DMS 273 treated with DMSO at 0.1 percent for 48 hours (cell line): ENCODE measurements around the gene N4BP2L2.
"Not testable (repeated sequence)": the region's sequence is repeated elsewhere in the genome, so short reads cannot be mapped to it uniquely, and the experiment has no call there.

ENCODE experiments used
- DNase-seq: peaks from one replicate; lab custom pipeline; 2025; lab: John Stamatoyannopoulos, UW

N4BP2L2 gene

GRCh38 chr13:32538621-32539246, at the start of gene N4BP2L2:
Gene N4BP2L2, minus strand, starts transcription at chr13:32538795. Its CDS starts 1,768 bp downstream, at chr13:32537027.
- DNase-seq: peak; percentile 70

- no peak for DNase-seq
Observed at GRCh38 chr13:32587811-32588170, 49.2 kb upstream of the N4BP2L2 start.

- no peak for DNase-seq
Observed at GRCh38 chr13:32587011-32587810, 48.6 kb upstream of the N4BP2L2 start.

GRCh38 chr13:32586080-32586900, 47.7 kb upstream of the N4BP2L2 start, which contains the start of gene PDS5B:
Gene PDS5B, plus strand, starts transcription at chr13:32586452. Its CDS starts 62,321 bp downstream, at chr13:32648773.
- peak; percentile 65 for DNase-seq

DNA sequence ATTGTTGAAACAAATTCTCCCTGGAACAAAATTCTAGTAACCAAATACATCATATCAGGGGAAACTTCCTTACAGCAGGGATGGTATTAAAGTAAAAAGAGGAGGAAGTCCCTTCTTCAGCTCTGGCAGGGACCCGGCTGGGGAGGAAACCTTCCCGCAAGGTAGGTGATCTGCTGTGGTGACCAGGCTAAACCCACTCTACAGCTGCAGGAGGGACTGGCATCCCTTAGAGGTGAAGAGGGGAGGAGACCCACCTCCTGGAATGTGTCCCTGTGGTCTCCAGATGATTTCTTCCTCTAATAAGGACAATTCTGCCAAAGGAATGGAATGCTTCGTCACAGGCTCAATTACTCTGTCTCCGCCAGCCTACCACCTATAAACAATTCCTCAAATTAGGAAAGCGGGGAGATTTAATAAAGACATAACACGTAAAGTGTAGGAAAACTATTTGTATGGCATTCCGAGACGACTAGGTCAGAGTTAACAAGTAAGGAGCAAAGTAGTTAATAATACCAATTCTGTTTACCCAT, 47.0 kb upstream of the N4BP2L2 start:
- no peak for DNase-seq

- no peak for DNase-seq
Observed at GRCh38 chr13:32582991-32583390, 44.4 kb upstream of the N4BP2L2 start.

GRCh38 chr13:32582281-32582680, 43.7 kb upstream of the N4BP2L2 start:
- no peak for DNase-seq

GRCh38 chr13:32581177-32581786, 42.7 kb upstream of the N4BP2L2 start:
- no peak for DNase-seq

DNA sequence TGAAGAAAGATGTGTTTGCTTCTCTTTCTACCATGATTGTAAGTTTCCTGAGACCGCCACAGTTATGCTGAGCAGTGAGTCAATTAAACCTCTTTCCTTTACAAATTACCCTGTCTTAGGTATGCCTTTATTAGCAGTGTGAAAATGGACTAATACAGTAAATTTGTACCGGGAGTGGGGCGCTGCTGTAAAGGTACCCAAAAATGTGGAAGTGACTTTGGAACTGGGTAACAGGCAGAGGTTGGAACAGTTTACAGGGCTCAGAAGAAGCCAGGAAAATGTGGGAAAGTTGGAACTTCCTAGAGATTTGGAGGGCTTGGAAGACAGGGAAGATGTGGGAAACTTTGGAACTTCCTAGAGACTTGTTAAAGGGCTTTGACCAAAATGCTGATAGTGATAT, 38.4 kb upstream of the N4BP2L2 start:
- DNase-seq: no peak

DNA sequence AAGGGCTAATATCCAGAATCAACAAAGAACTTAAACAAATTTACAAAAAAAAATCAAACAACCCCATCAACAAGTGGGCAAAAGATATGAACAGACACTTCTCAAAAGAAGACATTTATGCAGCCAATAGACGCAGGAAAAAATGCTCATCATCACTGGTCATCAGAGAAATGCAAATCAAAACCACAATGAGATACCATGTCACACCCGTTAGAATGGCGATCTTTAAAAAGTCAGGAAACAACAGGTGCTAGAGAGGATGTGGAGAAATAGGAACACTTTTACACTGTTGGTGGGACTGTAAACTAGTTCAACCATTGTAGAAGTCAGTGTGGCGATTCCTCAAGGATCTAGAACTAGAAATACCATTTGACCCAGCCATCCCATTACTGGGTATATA, 37.1 kb upstream of the N4BP2L2 start:
- not testable (repeated sequence) for DNase-seq

- not testable (repeated sequence) for DNase-seq
Observed at GRCh38 chr13:32560842-32561241, 22.2 kb upstream of the N4BP2L2 start.

DNA sequence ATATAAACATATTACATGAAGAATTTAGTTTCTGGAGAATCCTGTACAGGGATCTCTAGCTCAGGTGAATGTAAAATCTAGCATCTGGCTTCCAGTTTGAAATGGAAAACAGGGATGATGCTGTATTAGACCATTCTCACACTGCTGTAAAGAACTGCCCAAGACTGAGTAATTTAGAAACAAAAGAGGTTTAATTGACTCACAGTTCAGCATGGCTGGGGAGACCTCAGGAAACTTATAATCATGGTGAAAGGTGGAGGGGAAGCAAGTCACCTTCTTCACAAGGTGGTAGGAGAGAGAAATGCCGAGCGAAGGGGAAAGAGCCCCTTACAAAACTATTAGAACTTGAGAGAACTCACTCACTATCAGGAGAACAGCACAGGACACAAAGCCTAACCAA, 17.0 kb upstream of the N4BP2L2 start:
- no peak for DNase-seq

DNA sequence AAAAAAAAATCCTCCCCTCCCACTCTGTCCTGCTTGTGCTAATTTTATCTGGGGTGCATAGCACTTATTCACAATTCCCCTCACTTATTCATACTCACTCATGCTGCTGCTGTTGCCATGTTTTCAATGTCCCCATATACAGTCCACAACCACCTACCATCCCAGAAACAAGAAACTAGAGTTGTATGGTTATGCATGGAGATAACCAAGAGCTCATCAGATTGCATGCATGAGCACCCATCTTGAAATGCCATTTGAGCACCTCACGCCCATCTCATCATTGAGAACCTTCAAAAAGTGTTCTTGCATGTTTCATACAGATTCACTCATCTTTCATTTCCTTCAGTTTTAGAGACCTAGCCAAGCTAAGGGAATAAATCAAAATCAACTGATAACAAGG, 15.1 kb upstream of the N4BP2L2 start:
- no peak for DNase-seq

GRCh38 chr13:32549788-32550187, 11.2 kb upstream of the N4BP2L2 start:
- DNase-seq: no peak

- no peak for DNase-seq
Observed at GRCh38 chr13:32548837-32549236, 10.2 kb upstream of the N4BP2L2 start.

DNA sequence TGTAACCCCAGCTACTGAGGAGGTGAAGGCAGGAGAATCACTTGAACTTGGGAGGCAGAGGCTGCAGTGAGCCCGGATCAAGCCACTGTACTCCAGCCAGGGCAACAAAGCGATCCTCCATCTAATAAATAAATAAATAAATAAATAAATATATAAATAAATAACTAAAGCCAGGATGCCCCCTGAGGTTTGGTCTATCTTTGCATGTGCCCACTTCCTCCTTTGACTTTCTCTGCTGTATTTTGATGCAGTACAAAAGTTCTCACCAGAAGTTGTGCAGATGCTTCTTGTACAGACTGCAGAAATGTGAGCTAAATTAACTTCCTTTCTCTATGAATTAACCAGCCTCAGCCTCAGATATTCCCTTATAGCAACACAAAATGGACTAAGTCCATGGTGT, 6.5 kb upstream of the N4BP2L2 start:
- DNase-seq: no peak

DNA sequence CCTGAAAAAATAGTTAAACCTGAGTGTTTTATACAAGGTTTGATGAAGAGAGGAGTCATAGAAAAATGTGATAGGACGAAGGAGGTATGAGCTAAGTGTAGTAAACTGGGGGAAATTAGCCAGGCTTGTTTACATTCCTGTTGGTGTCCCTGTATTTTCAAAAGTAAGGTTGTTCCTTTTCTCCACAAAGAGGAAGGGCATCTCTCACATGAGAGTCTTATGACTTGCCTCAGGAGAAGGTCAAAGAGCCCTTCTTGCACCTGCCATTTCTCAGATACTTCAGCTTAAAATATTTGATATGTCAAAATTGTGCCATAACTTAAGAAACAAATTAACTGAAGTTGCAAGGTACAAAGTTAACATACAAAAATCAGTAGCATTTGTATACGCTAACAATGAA, 3.6 kb upstream of the N4BP2L2 start:
- no peak for DNase-seq

DNA sequence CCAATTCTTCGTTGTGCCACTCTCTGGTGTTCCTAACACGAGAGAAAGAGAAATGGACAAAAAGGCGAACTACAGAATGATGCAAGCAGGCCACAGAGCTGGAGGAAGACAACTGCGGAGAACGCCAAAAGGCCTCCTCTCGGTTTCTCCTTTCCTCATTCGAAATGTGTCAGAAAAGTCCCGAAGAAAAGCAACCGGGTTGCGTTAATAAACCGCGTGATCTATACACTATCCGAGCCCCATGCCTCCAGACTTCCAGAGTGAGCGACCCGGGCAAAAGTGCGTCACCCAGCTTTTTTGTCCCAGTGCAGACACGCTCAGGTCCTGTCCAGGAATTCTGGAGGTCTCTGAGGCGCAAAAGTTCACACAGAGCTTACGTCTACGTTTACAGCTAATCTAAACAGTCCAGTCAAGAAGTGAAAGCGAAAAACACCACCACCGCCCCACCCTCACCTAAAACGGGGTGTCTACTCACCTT, 413 bp downstream of the N4BP2L2 start:
- DNase-seq: no peak

DNA sequence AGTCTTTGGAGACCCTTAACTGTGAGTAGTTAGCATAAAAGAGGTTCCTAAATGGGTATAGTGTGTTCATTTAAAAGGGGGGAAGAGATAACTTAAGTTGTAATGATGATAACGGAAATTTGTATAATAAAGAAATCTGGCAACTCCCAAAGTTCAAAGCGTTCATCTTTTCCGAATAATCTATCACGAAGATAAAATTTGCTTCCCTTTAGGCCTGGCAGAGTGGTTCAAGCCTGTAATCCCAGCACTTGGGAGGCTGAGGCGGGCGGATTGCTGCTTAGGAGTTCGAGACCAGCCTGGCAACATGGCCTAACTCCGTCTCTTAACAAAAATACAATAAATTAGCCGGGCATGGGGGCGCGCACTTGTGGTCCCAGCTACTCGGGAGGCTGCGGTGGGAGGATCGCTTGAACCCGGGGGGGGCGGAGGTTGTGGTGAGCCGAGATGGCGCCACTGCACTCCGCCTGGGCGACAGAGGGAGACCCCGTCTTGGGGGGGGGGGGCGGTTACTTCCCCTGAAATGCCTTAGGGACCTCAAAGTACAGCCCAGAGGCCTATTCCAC, 934 bp downstream of the N4BP2L2 start:
- DNase-seq: no peak

DNA sequence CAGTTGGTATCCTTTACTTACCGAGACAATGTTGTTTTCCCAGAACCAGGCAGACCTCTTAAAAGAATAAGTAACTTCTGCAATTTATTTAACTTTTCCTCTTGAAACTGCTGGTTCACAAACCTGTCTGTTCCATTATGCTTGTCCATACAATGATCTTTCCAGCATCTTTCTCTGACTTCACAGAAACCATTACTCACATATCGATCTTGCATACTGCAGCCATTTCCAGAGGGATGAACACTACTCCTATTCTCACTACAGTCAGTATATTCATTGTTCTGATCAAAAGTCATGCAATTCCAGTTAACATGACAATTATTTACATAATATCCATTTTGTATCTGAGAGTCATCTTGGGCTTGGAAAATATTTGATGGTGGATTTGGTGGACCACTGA, 2.8 kb downstream of the N4BP2L2 start:
- no peak for DNase-seq

DNA sequence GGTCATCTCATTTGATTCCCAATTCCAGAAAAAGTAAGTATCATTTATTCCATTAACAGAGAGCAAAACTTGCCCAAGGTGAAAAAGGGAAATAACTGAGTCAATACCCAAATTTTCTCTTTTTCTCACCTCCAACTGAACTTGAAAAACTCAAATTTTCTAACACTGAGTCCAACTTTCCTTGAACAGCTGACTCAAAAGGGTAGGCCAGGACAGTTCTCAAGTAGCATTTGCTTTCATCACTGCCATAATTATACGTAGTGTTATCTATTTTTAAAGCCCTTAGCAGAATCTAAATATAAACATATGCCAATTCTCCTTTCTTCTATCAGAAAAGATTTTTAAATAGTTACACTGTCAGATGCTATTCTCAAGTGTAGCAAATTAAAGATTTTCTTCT, 3.5 kb downstream of the N4BP2L2 start:
- DNase-seq: no peak

DNA sequence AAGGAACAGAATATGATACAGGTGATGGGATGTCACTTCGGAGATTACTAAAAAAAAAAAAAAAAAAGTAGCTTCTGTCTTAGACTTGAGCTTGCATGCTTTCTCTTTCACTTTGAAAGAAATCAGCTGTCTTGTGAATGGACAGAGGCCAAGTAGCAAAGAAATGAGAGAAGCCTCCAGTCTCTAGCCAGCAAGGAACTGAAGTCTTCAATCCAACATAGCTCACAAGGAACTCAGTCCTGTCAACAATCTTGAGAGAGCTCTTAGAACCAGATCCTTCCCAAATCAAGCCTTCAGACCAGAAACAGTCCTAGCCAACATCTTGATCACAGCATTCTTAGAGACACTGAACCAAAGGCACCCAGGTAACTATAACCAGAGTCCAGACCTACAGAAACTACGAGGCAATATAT, 7.7 kb downstream of the N4BP2L2 start:
- no peak for DNase-seq
